Fibroblast of skin of left quadriceps (primary cell): ENCODE measurements around the gene NUDT4.

Experiments used
- DNase-seq, 2 experiments: peaks; one replicate each; pipeline ENCODE4 v3.0.0-alpha.2; 2013; ENCODE audit warnings: low read depth in 2 of 2

NUDT4 gene

GRCh38 chr12:93377252-93378195 lies at the start of gene NUDT4:
TSS of gene NUDT4 (plus strand) at chr12:93377925. CDS start at chr12:93378323, 398 bp downstream.
- DNase-seq: peak; percentile 91 to 92

GRCh38 chr12:93333054-93333453 lies 44.7 kb upstream of the NUDT4 start:
- no peak for DNase-seq

GRCh38 chr12:93333828-93334227 lies 43.9 kb upstream of the NUDT4 start:
- DNase-seq: no peak

GRCh38 chr12:93335603-93336162 lies 42.0 kb upstream of the NUDT4 start:
- no peak for DNase-seq

- DNase-seq: peak; percentile 64 to 67
Observed at GRCh38 chr12:93336291-93336741, 41.4 kb upstream of the NUDT4 start.

- DNase-seq: no peak
Observed at GRCh38 chr12:93338598-93338997, 39.1 kb upstream of the NUDT4 start.

GRCh38 chr12:93339695-93340094 lies 38.0 kb upstream of the NUDT4 start:
- no peak for DNase-seq

GRCh38 chr12:93341409-93342049 lies 36.2 kb upstream of the NUDT4 start:
- no peak for DNase-seq

GRCh38 chr12:93347054-93347785 lies 30.5 kb upstream of the NUDT4 start:
- DNase-seq: no peak

GRCh38 chr12:93348575-93349435 lies 28.9 kb upstream of the NUDT4 start:
- no peak for DNase-seq

- no peak for DNase-seq
Observed at GRCh38 chr12:93351726-93352125, 26.0 kb upstream of the NUDT4 start.

GRCh38 chr12:93352321-93352720 lies 25.4 kb upstream of the NUDT4 start:
- DNase-seq: no peak

GRCh38 chr12:93356214-93356613 lies 21.5 kb upstream of the NUDT4 start:
- DNase-seq: no peak

- DNase-seq: no peak
Observed at GRCh38 chr12:93358058-93358457, 19.7 kb upstream of the NUDT4 start.

- no peak for DNase-seq
Observed at GRCh38 chr12:93358821-93359220, 18.9 kb upstream of the NUDT4 start.

- DNase-seq: no peak
Observed at GRCh38 chr12:93360688-93361087, 17.0 kb upstream of the NUDT4 start.

GRCh38 chr12:93361151-93361919 lies 16.4 kb upstream of the NUDT4 start:
- DNase-seq: no peak

- no peak for DNase-seq
Observed at GRCh38 chr12:93363841-93364297, 13.9 kb upstream of the NUDT4 start.

- DNase-seq: no peak
Observed at GRCh38 chr12:93365616-93366405, 11.9 kb upstream of the NUDT4 start.
